Endodermal cell (in vitro differentiated cells): Measurements from ENCODE around the gene RARG. TPM values are rescaled to one million over a fixed set of nuclear protein-coding genes. Genes with fewer than 3 reads are reported as not detected.
"Not testable (repeated sequence)": the region's sequence is repeated elsewhere in the genome, so short reads cannot be mapped to it uniquely, and the experiment has no call there.

Experiments used
- DNase-seq: peaks from one replicate; pipeline ENCODE4 v3.0.0-alpha.2; 2017
- H3K27ac ChIP-seq: 2 replicates; pipeline ENCODE4 v1.5.1; 2013; ENCODE audit warnings: mild to moderate bottlenecking, low read depth, low read length, moderate library complexity
- H3K27me3 ChIP-seq: 2 replicates; pipeline ENCODE4 v1.6.1; 2013; ENCODE audit warnings: mild to moderate bottlenecking, low read length, moderate library complexity; ENCODE audit not compliant: insufficient read depth, control insufficient read depth, poor library complexity, severe bottlenecking
- H3K36me3 ChIP-seq: 2 replicates; pipeline ENCODE4 v1.7.0; 2013; ENCODE audit warnings: mild to moderate bottlenecking, low read length, moderate library complexity; ENCODE audit not compliant: control insufficient read depth, insufficient read depth
- H3K4me1 ChIP-seq: one replicate; pipeline ENCODE4 v1.7.0; 2013; ENCODE audit warnings: low read length; ENCODE audit not compliant: control insufficient read depth, insufficient read depth
- H3K4me3 ChIP-seq: 2 replicates; pipeline ENCODE4 v1.5.1; 2013; ENCODE audit warnings: mild to moderate bottlenecking, low read length, moderate library complexity
- H3K9ac ChIP-seq: 2 replicates; pipeline ENCODE4 v1.6.1; 2013; ENCODE audit warnings: mild to moderate bottlenecking, low read length, moderate library complexity; ENCODE audit not compliant: poor library complexity, severe bottlenecking; ENCODE audit errors: extremely low read depth
- H3K9me3 ChIP-seq: 2 replicates; pipeline ENCODE4 v1.6.1; 2013; ENCODE audit warnings: mild to moderate bottlenecking, low read length, moderate library complexity; ENCODE audit not compliant: control insufficient read depth
- H3K27ac Mint-ChIP-seq: 2 replicates; pipeline ENCODE4 v1.8.0; 2020; ENCODE audit warnings: mixed read lengths
- H3K27me3 Mint-ChIP-seq: 2 replicates; pipeline ENCODE4 v1.8.0; 2021; ENCODE audit warnings: mild to moderate bottlenecking, mixed read lengths; ENCODE audit not compliant: insufficient read depth
- H3K36me3 Mint-ChIP-seq: 2 replicates; pipeline ENCODE4 v1.8.0; 2020; ENCODE audit warnings: low read depth, mixed read lengths
- H3K4me1 Mint-ChIP-seq: 2 replicates; pipeline ENCODE4 v1.8.0; 2020; ENCODE audit warnings: mixed read lengths
- H3K4me3 Mint-ChIP-seq: 2 replicates; pipeline ENCODE4 v1.8.0; 2020; ENCODE audit warnings: mild to moderate bottlenecking, moderate library complexity, mixed read lengths
- H3K9me3 Mint-ChIP-seq: 2 replicates; pipeline ENCODE4 v1.8.0; 2020; ENCODE audit warnings: mild to moderate bottlenecking, mixed read lengths
- CTCF ChIP-seq: fragments of 200-600 bp; sonication (generic); conservative IDR thresholded peaks from 2 replicates; pipeline ENCODE4 v1.5.0; 2021; ENCODE audit warnings: antibody characterized with exemption, mild to moderate bottlenecking
- WGBS, 2 experiments: methylation state at CpG; one replicate each; pipeline versions ENCODE4 v1.1.5 to v1.1.7; 2013; ENCODE audit warnings: missing lambda C conversion rate in 2 of 2, mixed read lengths in 1 of 2; ENCODE audit not compliant: insufficient coverage in 1 of 2, insufficient read length in 1 of 2; 5-methylcytosine and 5-hydroxymethylcytosine counted together
- total RNA-seq, 2 donors: library from RNA; stranded (reverse); fragmentation: NEBNext Ultra II Directional in 1 of 2; extraction: Animal tissue kit (Norgen Biotek cat#: 25700) in 1 of 2; gene quantifications; 2 replicates in 1 of 2; 3 replicates in 1 of 2; pipeline ENCODE4 v1.2.1, GENCODE V29; 2021

The RARG gene
- total RNA-seq, 2 donors from 2014 or later, result 19.5 to 26.8 TPM

- Histone ChIP-seq H3K4me3 (peak overlapping the region; percentile 92), H3K27ac (peak overlapping the region; percentile 92), H3K4me1 (no peaks in the 10 kb centered on the region), H3K9me3 (peaks cover 8% of the 10 kb centered on the region), H3K9ac (peak overlapping the region; percentile 73), H3K27me3 (no peaks in the 10 kb centered on the region), H3K36me3 (peaks cover 46% of the 10 kb centered on the region)
- Mint-ChIP-seq H3K27ac (peak overlapping the region; percentile 90), H3K4me1 (peaks cover 19% of the 10 kb centered on the region), H3K9me3 (no peaks in the 10 kb centered on the region), H3K27me3 (peaks cover 6% of the 10 kb centered on the region), H3K4me3 (peak overlapping the region; percentile 87), H3K36me3 (peaks cover 41% of the 10 kb centered on the region)
- DNase-seq, result peak; percentile 93
- peak; percentile 20 for TF ChIP-seq CTCF
- 3 to 11% methylated on average over 22 to 53 of the region's 57 CpGs for WGBS, 2 experiments
These were observed 50.9 kb downstream of the RARG start for GRCh38 chr12:53180931-53181645.

GRCh38 chr12:53180220-53180930 lies 51.6 kb downstream of the RARG start, which contains the start of the genes CSAD and ZNF740:
Gene CSAD (minus strand): TSS chr12:53180925. CDS start chr12:53173470, 7,455 bp downstream.
Gene ZNF740 (plus strand): TSS chr12:53180722. CDS start chr12:53181984, 1,262 bp downstream.
- peaks cover 39% of the 10 kb centered on the region for H3K36me3 ChIP-seq
- H3K27me3 Mint-ChIP-seq, result peaks cover 9% of the 10 kb centered on the region
- peak; percentile 100 for DNase-seq
- TF ChIP-seq CTCF, result no peak
- H3K27ac ChIP-seq, result peak within 1 kb of the TSS; percentile 92
- H3K4me3 Mint-ChIP-seq, result peak within 1 kb of the TSS; percentile 87
- peak within 1 kb of the TSS; percentile 92 for H3K4me3 ChIP-seq
- H3K27ac Mint-ChIP-seq, result peak within 1 kb of the TSS; percentile 94
- H3K36me3 Mint-ChIP-seq, result peaks cover 34% of the 10 kb centered on the region
- peak within 1 kb of the TSS; percentile 73 for H3K9ac ChIP-seq
- WGBS, 2 experiments, result 0 to 1% methylated on average over 6 to 64 of the region's 70 CpGs
- H3K4me1 Mint-ChIP-seq, result peaks cover 25% of the 10 kb centered on the region
- no peaks in the 10 kb centered on the region for H3K27me3 ChIP-seq
- H3K9me3 Mint-ChIP-seq, result no peaks in the 10 kb centered on the region
- H3K9me3 ChIP-seq, result peaks cover 8% of the 10 kb centered on the region
- H3K4me1 ChIP-seq, result peaks cover 4% of the 10 kb centered on the region

- DNase-seq, result no peak
- Mint-ChIP-seq H3K4me3 (peak overlapping the region; percentile 87), H3K27me3 (peaks cover 10% of the 10 kb centered on the region), H3K9me3 (no peaks in the 10 kb centered on the region), H3K27ac (peak overlapping the region; percentile 94), H3K36me3 (peaks cover 29% of the 10 kb centered on the region), H3K4me1 (peaks cover 31% of the 10 kb centered on the region)
- Histone ChIP-seq H3K9me3 (peaks cover 8% of the 10 kb centered on the region), H3K4me1 (peaks cover 4% of the 10 kb centered on the region), H3K9ac (peak overlapping the region; percentile 73), H3K27me3 (no peaks in the 10 kb centered on the region), H3K4me3 (peak overlapping the region; percentile 86), H3K36me3 (peaks cover 33% of the 10 kb centered on the region), H3K27ac (peak overlapping the region; percentile 92)
- WGBS, 2 experiments, result 12 to 23% methylated on average over 10 to 12 of the region's 12 CpGs
- TF ChIP-seq CTCF, result no peak
These were observed 52.3 kb downstream of the RARG start for GRCh38 chr12:53179687-53180219.

GRCh38 chr12:53178803-53179202 lies 53.2 kb downstream of the RARG start:
- not testable (repeated sequence) for H3K4me1 ChIP-seq, DNase-seq, H3K27ac ChIP-seq, H3K9me3 ChIP-seq, H3K27me3 ChIP-seq, H3K27ac Mint-ChIP-seq, H3K9ac ChIP-seq, H3K9me3 Mint-ChIP-seq, H3K4me3 ChIP-seq
- Mint-ChIP-seq H3K4me3 (peak overlapping the region; percentile 87), H3K36me3 (peaks cover 23% of the 10 kb centered on the region), H3K4me1 (peaks cover 33% of the 10 kb centered on the region), H3K27me3 (peaks cover 17% of the 10 kb centered on the region)
- 96% methylated on average over 10 to 14 of the region's 14 CpGs for WGBS, 2 experiments
- peaks cover 23% of the 10 kb centered on the region for H3K36me3 ChIP-seq
